GM21529 (cell line): Measurements from ENCODE around the gene FNDC11.
"Not testable (repeated sequence)": the region's sequence is repeated elsewhere in the genome, so short reads cannot be mapped to it uniquely, and the experiment has no call there.

Experiments
- ATAC-seq: cut with Tn5 transposase; IDR thresholded peaks from one replicate; pipeline ENCODE4 v1.9.1; 2021; ENCODE audit not compliant: unreplicated experiment

Gene FNDC11

DNA sequence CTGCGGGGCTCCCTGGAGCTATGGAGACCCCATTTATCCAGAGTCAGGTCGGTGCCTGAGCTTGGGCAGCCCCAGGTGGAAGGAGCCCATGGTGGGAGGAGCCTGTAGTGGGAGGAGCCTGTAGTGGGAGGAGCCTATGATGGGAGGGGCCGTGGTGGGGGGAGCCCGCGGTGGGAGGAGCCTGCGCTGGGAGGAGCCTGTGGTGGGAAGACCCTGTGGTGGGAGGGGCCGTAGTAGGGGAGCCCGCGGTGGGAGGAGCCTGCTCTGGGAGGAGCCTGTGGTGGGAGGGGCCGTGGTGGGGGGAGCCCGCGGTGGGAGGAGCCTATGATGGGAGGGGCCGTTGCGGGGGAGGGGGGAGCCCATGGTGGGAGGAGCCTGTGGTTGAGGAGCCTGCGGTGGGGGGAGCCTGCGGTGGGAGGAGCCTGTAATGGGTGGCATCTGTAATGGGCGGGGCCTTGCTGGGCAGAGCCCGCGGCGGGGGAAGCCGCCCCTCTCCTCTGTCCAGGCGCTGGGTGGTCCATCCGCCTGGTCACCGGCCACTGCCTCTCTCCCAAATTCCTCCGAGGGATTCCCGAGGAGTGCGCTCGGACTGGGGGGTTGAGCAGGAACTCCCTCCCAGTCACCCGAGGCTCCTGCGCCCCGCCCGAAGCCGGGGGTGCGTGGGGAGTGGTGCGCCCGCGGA lies 567 bp upstream of the FNDC11 start:
- ATAC-seq: peak; percentile 31

DNA sequence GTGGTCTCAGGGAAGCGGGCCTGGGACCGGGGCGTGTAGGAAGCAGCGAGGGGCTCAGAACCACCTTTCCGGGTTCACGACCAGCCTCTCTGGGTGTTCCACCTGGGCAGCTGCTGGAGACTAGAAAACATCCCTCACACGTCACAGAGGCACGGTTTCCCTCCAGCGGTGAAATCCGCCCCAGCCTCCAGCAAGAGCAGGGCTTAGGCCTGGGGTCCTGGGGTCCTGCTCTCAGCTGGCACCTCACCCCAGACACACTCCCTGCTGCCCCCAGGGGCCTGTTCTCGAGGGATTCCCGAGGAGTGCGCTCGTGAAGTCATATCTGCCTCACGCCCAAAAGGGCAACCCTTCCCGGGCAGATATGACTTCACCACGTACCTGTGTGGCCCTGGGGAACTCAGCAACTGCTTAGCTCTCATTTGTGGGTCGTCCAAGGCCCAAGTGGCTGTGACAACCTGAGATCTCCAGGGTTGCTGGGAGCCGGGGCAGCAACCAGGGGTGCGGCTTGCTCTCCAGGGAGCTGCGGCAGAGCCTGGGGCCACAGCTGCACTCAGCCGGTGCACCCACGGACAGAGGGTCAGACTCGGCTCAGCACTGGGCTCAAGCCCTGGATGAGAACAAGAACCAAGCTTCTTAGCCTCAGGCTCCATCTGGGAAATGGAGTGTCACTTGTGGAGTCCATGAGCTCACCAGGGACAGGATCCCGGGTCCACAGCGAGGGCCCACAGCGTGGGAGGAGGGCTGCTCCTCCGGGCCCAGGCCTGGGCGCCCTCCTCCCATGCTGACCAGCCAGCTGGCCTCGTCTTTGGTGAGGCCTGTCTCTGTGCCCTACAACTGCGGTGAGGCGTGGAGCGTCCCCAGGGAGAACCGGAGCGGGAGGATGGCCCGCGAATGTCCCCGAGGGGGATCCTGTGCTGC lies 661 bp downstream of the FNDC11 start:
- ATAC-seq: no peak

DNA sequence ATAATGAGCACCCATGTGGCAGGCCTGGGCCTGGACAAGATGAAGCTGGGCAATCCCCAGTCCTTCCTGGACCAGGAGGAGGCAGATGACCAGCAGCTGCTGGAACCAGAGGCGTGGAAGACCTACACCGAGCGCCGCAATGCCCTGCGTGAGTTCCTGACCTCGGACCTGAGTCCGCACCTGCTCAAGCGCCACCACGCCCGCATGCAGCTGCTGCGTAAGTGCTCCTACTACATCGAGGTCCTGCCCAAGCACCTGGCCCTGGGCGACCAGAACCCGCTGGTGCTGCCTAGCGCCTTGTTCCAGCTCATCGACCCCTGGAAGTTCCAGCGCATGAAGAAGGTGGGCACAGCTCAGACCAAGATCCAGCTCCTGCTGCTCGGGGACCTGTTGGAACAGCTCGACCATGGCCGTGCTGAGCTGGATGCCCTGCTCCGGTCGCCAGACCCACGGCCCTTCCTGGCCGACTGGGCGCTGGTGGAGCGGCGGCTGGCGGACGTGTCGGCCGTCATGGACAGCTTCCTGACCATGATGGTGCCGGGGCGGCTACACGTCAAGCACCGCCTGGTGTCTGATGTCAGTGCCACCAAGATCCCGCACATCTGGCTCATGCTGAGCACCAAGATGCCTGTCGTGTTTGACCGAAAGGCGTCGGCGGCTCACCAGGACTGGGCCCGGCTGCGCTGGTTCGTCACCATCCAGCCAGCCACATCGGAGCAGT lies 1.9 kb downstream of the FNDC11 start:
- ATAC-seq: no peak

DNA sequence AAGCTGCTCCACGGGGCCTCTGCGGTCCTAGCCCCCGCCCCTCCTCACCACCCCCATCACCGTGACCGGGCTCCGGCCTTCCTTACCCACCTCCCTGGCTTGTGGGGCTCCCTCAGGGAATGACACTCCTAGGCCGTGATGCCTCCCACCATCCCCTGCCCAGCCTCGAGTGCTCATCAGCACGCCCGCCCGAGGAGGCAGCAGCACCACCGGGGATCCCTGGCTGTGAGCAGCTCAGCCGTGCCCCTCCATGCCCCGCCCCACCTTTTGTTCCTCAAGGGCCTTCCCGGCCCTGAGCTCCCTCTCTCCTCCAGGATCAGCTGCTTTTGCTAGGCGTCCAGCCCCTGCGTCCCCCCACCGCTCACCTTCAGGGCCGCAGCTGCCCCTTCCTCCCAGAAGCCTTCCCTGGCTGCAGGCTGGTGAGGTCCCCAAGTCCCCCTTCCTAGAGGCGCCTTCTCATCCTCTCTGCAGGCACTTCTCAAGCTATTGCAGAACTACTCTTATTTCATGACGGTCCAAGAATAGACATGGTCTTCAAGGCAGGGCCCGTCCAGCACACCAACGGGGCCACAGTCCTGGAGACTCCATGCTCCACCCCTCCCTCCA lies 3.0 kb downstream of the FNDC11 start:
- ATAC-seq: no peak

DNA sequence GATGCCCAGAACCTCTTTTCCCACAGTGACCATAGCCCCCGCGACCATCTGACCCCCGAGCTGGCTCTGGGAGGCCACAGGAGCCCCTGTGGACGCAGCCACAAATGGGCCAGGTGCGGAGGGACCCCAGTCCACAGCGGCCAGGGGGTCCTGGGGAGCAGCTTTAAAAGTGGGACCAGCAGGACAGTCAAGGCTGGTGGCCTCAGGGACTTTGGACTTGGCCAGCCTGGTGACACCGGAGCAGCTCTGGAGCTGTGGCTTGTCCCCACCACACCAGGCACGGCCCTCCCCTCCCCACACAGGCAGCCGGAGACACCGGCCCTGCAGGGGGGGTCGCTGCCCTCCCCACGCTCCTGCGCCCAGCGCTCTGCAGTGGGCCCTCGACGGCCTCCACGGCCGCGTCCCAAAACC lies 3.5 kb downstream of the FNDC11 start:
- ATAC-seq: no peak

DNA sequence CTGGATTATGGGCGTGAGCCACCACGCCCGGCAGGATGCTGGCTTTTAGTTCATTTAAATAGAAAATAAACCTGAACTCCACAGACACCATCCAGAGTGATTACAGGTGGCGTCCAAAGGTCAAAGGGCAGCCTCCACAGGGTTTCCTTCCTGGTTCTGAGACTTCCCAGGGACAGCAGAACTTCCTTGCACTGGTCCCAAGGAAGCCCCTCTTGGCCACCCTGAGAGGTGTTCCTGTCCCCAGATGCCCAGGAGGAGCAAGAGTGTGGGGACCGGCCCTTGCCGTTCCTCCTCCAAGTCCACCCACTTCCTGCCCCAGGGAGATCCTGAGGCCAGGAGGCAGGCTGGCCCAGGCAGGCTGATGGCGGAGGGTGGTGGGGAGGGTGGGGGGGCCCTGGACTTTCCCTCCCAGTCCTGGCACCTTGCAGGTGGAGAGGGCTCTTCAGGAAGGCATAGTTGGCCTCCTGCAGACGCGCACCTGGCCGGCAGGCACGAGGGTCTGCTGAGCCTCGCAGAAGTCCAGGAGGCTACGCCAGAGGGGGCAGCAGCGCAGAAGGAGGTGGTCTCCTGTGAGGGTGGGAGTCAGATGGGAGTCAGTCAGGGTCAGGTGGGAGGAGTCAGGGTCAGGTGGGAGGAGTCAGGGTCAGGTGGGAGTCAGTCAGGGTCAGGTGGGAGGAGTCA lies 5.0 kb downstream of the FNDC11 start:
- no peak for ATAC-seq

DNA sequence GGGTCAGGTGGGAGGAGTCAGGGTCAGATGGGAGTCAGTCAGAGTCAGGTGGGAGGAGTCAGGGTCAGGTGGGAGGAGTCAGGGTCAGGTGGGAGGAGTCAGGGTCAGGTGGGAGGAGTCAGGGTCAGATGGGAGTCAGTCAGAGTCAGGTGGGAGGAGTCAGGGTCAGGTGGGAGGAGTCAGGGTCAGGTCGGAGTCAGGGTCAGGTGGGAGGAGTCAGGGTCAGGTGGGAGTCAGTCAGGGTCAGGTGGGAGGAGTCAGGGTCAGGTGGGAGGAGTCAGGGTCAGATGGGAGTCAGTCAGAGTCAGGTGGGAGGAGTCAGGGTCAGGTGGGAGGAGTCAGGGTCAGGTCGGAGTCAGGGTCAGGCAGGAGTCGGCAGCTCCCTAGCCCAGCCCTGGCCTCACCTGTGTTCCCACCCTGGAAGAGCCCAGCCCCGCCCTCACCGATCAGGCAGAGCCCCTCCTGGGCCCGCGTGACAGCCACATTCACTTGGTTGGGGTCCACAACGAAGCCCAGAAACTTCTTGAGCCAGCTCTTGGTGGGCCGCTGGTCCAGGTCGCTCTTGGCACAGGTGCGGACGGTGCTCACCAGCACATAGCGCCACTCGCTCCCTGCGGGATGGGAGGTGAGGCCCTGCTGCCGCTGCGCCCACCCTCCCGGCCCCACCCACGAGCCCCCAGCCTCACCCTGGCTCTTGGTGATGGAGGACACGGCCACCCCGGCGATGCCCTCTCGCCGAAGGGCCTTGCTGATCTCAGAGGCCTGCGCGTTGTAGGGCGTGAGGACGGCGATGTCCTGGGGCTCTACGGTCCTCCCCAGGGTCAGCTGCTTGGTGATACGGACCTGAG lies 5.8 kb downstream of the FNDC11 start:
- not testable (repeated sequence) for ATAC-seq

DNA sequence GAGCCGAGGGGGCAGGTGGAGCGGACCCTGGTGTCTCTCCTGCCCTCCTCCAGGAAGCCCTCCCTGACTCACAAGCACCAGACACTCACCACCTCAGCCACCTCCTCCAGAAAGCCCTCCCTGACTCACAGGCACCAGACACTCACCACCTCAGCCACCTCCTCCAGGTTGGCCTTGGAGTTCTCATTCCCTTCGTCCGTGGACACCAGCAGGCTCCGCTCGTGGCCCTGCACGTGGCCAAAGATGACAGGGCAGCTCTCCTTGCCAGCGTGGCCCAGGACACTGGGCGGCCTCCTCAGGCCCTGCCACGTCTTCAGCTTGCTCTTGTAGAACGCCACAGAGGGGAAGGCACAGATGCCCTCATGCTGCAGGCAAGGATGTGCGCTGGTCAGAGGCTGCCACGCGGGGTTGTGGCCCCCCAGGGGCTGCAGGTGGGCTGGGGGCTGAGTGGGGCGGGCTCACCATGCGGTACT lies 6.4 kb downstream of the FNDC11 start:
- no peak for ATAC-seq

DNA sequence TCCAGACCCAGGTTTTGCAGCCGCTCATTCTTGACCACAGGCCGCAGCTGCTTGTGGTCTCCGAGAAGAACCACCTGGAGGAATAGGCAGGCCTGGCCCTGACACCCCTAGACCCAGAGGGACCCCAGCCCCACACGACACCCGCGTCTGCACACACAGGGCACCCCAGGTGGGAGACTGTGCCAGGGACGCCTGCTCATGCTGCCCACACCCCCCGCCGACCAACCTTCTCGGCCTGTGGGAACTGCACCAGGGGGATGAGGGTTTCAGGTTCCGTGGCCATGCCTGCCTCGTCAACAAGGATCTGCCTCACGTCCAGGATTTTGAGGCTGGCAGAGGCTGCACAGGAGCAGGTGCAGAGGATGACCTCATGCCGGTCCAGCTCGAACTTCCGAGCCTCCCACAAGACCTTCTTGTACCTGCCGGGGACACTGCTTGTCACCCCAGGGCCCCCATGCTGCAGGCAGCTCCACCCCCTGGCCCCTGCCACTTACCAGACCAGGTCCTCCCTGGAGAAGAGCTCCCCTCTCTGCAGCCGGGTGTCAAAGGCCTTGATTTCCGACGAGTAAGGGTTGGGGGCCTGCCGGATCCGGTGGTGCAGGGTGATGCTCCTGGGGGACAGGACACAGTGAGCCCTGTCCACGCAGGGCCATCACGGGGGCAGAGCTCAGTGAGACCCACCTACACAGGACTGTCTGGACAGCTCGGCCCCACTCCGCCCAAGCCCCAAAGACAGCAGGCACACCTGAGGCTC lies 7.1 kb downstream of the FNDC11 start:
- ATAC-seq: no peak

DNA sequence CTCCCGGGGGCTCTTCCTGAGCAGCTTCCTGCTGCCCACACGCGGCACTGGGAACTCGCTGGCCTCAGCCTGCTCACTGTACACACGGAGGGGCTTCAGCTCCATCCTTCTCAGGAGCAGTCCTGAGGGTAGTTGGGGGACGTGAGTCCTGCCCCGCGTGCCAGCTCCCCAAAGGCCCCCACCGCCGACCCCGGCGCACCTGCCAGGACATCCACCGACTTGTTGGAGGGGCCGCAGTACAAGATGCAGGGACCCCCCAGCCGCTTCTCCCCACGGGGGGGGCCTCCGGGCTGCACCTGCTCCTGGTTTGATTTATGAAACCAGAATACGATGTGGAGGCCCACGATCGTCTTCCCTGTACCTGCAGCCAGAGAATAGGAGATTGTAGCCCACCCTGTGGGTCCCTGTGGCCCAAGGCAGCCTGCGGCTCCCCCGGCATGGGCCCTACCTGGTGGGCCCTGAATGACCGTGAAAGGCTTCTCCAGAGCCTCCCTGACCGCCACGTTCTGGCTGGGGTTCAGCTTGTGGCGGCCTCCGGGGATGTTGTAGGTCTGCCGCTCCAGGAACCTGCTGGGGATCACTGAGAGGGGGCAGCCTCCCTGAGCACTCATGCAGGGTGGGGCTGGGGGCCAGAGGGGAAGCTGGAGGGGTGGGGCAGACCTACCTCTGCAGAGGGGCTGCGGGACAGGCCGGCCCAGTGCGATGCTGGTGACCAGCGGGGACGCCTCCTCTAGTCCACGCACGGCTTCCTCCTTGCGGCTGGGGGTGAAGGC lies 7.9 kb downstream of the FNDC11 start:
- ATAC-seq: no peak

DNA sequence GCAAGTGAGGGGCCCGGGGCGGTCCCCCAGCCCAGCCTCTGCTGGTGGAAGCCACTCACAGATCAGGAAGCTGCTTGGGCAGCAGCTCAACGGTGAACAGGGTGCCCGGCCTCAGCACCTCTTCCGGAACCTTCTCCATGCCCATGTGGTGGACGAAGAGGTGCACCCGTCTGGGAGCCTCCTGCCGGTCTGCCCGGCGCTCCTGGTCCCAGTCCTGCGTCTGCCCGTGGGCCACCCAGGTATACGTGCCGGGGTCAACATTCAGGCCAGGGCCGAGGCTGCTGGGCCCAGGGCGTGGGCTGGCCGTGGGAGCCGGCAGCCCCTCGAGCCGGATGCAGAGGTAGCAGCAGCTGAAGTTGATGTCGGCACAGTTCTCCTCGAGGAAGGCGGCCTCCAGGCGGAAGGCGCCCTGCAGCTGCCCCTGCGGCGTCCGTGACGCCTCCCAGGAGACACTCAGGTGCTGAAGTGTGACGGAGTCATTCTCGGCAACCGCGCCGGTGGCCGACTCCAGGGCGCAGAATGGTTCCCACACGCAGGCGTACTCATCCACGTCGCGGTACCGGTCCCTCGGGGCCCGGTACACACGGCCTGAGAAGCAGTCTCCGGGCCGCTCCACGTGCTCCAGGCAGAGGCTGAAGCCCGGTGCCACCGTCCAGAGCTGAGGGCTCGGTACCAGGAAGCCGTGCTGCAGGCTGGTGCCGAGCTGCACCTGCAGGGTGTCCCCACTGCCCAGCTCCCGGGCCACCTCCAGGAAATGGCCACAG lies 8.7 kb downstream of the FNDC11 start:
- ATAC-seq: no peak

DNA sequence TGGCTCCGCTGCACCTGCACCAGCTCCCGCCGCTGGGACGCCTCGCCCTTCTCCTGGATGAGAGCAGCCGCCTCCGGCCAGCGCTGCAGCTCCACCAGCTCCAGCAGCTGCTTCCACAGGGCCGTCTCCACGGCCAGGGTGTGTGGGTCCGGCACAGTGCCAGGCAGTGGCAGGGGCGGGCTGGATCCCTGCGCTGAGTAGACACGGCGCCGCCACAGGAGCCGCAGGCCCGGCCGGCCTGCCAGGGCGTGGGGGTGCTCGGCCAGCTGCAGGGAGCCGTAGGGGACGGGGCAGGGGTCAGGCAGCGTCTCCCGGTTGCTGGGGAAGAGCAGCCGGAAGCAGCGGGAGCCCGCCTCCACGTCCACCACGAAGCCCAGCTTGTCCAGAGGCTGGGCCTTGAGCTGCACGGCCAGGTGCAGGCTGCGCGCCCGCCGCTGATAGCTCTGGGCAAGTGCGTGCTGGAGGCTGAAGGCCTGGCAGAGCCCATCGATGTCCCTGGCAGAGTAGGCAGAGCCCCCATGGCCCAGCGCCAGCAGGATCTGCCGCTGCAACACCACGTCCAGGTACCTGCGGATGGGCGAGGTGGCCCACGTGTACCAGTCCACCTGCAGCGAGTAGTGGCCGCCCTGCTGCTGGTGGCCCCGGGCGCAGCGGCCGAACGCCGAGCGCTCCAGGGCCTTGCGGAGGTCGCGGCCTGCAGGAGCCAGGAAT lies 9.4 kb downstream of the FNDC11 start:
- no peak for ATAC-seq

DNA sequence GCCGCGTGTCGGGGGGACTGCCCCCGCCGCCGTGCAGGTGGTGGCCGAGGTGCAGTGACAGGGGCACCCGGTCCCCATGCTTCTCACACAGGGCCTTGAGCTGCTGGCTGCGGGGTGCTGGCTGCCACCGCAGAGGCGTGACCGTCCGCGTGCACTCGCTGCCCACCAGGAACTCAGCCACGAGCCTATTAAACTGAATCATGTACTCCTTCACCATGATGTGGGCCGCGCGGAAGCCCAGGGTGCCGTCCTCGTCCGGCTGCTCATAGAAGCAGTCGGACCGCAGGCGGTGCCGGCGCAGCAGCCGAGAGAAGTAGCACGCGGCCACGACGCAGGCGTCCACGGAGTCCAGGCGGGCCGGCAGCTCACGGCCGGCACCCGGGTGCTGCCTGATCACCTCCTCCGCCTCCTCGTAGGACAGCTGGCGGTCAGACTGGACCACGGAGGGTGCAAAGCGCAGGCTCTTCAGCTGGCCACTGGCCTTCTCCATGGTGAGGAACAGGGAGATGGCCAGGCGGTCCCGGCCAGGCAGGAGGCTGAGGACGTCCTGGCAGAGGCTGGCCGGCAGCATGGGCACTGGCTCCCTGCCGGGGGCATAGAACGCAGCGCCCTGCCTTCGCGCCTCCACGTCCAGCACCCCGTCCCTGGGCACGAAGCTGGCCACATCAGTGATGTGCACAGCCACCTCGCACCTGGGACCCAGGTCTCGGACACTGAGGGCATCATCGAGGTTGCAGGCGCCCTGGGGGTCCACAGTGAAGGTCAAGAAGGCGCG lies 10.3 kb downstream of the FNDC11 start:
- ATAC-seq: no peak

DNA sequence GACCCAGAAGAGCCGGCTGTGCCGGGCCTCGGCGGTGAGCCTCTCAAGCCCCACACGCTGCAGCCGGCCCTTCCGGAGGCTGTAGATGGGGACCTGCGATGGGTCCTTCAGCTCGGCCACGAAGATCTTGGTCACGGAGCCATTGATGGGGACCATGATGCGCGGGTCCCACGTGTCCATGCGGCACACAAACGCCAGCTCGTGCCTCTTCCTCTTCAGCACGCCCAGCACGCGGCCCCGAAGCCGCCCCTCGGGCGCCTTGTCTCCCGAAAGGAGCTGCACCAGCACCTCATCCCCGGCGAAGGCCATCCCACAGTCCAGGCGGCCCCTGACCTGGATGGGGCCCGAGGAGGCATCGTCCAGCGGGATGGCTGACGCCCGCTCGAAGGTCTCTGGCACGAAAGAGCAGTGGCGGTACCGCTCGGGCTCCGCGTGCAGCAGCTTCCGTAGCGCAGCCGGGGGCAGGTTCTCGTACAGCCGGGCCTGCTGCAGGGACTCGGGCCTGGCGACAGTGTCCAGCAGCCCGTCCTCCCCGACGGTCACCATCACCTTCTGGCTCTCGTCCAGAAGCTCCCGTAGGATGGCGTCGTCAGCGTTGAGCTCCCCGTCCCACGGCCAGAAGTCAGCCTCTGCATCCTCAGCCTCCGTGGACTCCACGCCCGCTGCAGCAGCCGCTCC lies 11.2 kb downstream of the FNDC11 start:
- no peak for ATAC-seq

DNA sequence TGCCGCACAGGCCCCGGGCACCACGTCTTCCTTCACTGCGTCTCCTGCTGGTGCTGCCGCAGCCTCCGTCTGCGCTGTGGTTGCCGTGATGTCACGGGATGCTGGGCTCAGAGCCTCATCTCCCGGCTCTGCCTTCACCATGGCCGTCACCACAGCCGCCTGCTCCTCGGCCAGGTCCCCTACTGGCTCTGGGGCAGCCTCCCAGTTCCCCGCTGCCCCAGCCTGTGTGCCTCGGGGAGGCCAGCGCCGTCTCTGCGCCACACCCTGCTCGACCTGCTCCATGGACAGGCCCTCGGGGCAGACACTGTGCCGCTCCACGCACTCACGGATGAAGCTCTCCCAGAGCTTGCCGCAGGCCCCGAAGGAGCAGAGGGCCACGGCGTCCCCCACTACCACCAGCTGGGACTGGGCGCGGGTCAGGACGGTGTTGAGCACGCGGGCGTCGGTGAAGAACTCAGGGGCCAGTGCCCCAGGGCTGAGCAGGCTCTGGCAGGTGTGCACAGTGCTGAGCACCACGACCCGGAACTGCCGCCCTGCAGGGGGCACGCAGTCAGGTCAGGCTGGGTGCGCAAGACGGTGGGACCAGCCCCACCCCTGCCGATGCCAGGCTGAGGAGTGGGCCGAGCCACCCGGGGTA lies 11.9 kb downstream of the FNDC11 start:
- no peak for ATAC-seq
